H9 (cell line): ENCODE measurements around the gene BCL11B. TPM values are rescaled to one million over a fixed set of nuclear protein-coding genes. Genes with fewer than 3 reads are reported as not detected.

Experiments used
- DNase-seq: peaks from one replicate; pipeline ENCODE4 v3.0.0-alpha.2; 2017
- H2AFZ ChIP-seq: one replicate; pipeline ENCODE4 v1.6.1; 2013; ENCODE audit warnings: mild to moderate bottlenecking, low read length, control low read depth, moderate library complexity
- H2AK5ac ChIP-seq: 2 replicates; pipeline ENCODE4 v1.6.1; 2013; ENCODE audit warnings: low read length, control low read depth, mixed read lengths; ENCODE audit not compliant: insufficient read length
- H2BK120ac ChIP-seq: one replicate; pipeline ENCODE4 v1.6.1; 2013; ENCODE audit warnings: low read depth, mild to moderate bottlenecking, low read length, control low read depth, inconsistent platforms; ENCODE audit not compliant: poor library complexity, severe bottlenecking
- H2BK12ac ChIP-seq: 2 replicates; pipeline ENCODE4 v1.6.1; 2013; ENCODE audit warnings: low read length, control low read depth, mixed read lengths, low read depth; ENCODE audit not compliant: insufficient read length
- H2BK15ac ChIP-seq: 2 replicates; pipeline ENCODE4 v1.6.1; 2013; ENCODE audit warnings: low read depth, low read length, control low read depth
- H2BK20ac ChIP-seq: one replicate; pipeline ENCODE4 v1.6.1; 2013; ENCODE audit warnings: low read depth, mild to moderate bottlenecking, low read length, control low read depth, inconsistent platforms; ENCODE audit not compliant: poor library complexity, severe bottlenecking
- H2BK5ac ChIP-seq: 2 replicates; pipeline ENCODE4 v1.6.1; 2013; ENCODE audit warnings: low read length, control low read depth, mixed read lengths; ENCODE audit not compliant: insufficient read length
- H3K14ac ChIP-seq: 2 replicates; pipeline ENCODE4 v1.6.1; 2013; ENCODE audit warnings: low read length, control low read depth; ENCODE audit not compliant: insufficient read depth
- H3K18ac ChIP-seq: 2 replicates; pipeline ENCODE4 v1.6.1; 2013; ENCODE audit warnings: low read depth, mild to moderate bottlenecking, mixed read lengths, low read length, control low read depth; ENCODE audit not compliant: insufficient read length
- H3K23ac ChIP-seq: 2 replicates; pipeline ENCODE4 v1.6.1; 2013; ENCODE audit warnings: low read length, control low read depth, mixed read lengths, low read depth; ENCODE audit not compliant: insufficient read length
- H3K23me2 ChIP-seq: 2 replicates; pipeline ENCODE4 v1.6.1; 2013; ENCODE audit warnings: low read depth, mild to moderate bottlenecking, mixed read lengths, low read length, control low read depth; ENCODE audit not compliant: insufficient read length, poor library complexity, severe bottlenecking
- H3K27ac ChIP-seq: 2 replicates; pipeline ENCODE4 v1.5.1; 2013; ENCODE audit warnings: low read length, control low read depth, mixed read lengths, low read depth; ENCODE audit not compliant: insufficient read length
- H3K27me3 ChIP-seq: 2 replicates; pipeline ENCODE4 v1.6.1; 2013; ENCODE audit warnings: low read length, control low read depth, inconsistent platforms; ENCODE audit not compliant: insufficient read depth
- H3K4ac ChIP-seq: 2 replicates; pipeline ENCODE4 v1.6.1; 2013; ENCODE audit warnings: low read depth, mild to moderate bottlenecking, control low read depth, inconsistent platforms, low read length, moderate library complexity
- H3K4me1 ChIP-seq: 2 replicates; pipeline ENCODE4 v1.6.1; 2013; ENCODE audit warnings: low read length, control low read depth, inconsistent platforms; ENCODE audit not compliant: insufficient read depth
- H3K4me2 ChIP-seq: 2 replicates; pipeline ENCODE4 v1.6.1; 2013; ENCODE audit warnings: low read length, control low read depth, mixed read lengths; ENCODE audit not compliant: insufficient read length, insufficient read depth
- H3K56ac ChIP-seq: 2 replicates; pipeline ENCODE4 v1.6.1; 2013; ENCODE audit warnings: low read depth, mild to moderate bottlenecking, mixed read lengths, low read length, control low read depth; ENCODE audit not compliant: insufficient read length
- H3K79me1 ChIP-seq: 2 replicates; pipeline ENCODE4 v1.6.1; 2013; ENCODE audit warnings: low read depth, mild to moderate bottlenecking, moderate library complexity, low read length, control low read depth, inconsistent platforms; ENCODE audit not compliant: insufficient read depth, poor library complexity, severe bottlenecking
- H3K79me2 ChIP-seq: 2 replicates; pipeline ENCODE4 v1.6.1; 2013; ENCODE audit warnings: low read length, control low read depth, inconsistent platforms; ENCODE audit not compliant: insufficient read depth
- H3K9ac ChIP-seq: 2 replicates; pipeline ENCODE4 v1.6.1; 2013; ENCODE audit warnings: low read length, control low read depth, mixed read lengths; ENCODE audit not compliant: insufficient read length; ENCODE audit errors: extremely low read depth
- H3K9me3 ChIP-seq: one replicate; pipeline ENCODE4 v1.6.1; 2013; ENCODE audit warnings: low read depth, low read length, inconsistent platforms; ENCODE audit not compliant: control insufficient read depth
- H3T11ph ChIP-seq: one replicate; pipeline ENCODE4 v1.6.1; 2013; ENCODE audit warnings: mild to moderate bottlenecking, low read length, control low read depth, inconsistent platforms
- H4K20me1 ChIP-seq: one replicate; pipeline ENCODE4 v1.6.1; 2013; ENCODE audit not compliant: control insufficient read depth, insufficient read length, insufficient read depth
- H4K5ac ChIP-seq: 2 replicates; pipeline ENCODE4 v1.6.1; 2013; ENCODE audit warnings: low read depth, mild to moderate bottlenecking, mixed read lengths, low read length, control low read depth; ENCODE audit not compliant: insufficient read length
- H4K8ac ChIP-seq: replicated peaks from 2 replicates; pipeline ENCODE4 v1.6.1; 2013; ENCODE audit warnings: low read length, control low read depth, mixed read lengths, low read depth; ENCODE audit not compliant: insufficient read length
- H4K91ac ChIP-seq: 2 replicates; pipeline ENCODE4 v1.6.1; 2013; ENCODE audit warnings: low read depth, mild to moderate bottlenecking, moderate library complexity, mixed read lengths, low read length, control low read depth; ENCODE audit not compliant: insufficient read length
- H3K27ac Mint-ChIP-seq, 3 experiments: 2 replicates in 2 of 3; 3 replicates in 1 of 3; pipeline ENCODE4 v1.8.0; 2020 to 2021; ENCODE audit warnings: mixed read lengths in 3 of 3, mild to moderate bottlenecking in 1 of 3, moderate library complexity in 1 of 3
- H3K27me3 Mint-ChIP-seq: 2 replicates; pipeline ENCODE4 v1.8.0; 2021; ENCODE audit warnings: low read depth, mild to moderate bottlenecking, moderate library complexity, mixed read lengths
- H3K36me3 Mint-ChIP-seq, 3 experiments: 2 replicates in 2 of 3; 3 replicates in 1 of 3; pipeline ENCODE4 v1.8.0; 2020 to 2021; ENCODE audit warnings: low read depth in 3 of 3, mixed read lengths in 3 of 3; ENCODE audit not compliant: insufficient read depth in 1 of 3
- H3K4me1 Mint-ChIP-seq, 2 experiments: 2 replicates each; pipeline ENCODE4 v1.8.0; 2020; ENCODE audit warnings: mixed read lengths in 2 of 2
- H3K4me3 Mint-ChIP-seq, 2 experiments: 2 replicates in 1 of 2; 3 replicates in 1 of 2; pipeline ENCODE4 v1.8.0; 2020 to 2021; ENCODE audit warnings: mild to moderate bottlenecking in 2 of 2, mixed read lengths in 2 of 2, moderate library complexity in 1 of 2
- H3K9me3 Mint-ChIP-seq, 2 experiments: 2 replicates in 1 of 2; 3 replicates in 1 of 2; pipeline ENCODE4 v1.8.0; 2020; ENCODE audit warnings: mild to moderate bottlenecking in 2 of 2, mixed read lengths in 2 of 2, moderate library complexity in 1 of 2
- WGBS: extraction: QIAGEN DNeasy Blood & Tissue Kit; methylation state at CpG from one replicate; pipeline ENCODE4 v1.1.7; 2013; ENCODE audit warnings: missing lambda C conversion rate, low lambda C conversion rate, mixed read lengths; ENCODE audit not compliant: insufficient read length; ENCODE audit errors: extremely low coverage; 5-methylcytosine and 5-hydroxymethylcytosine counted together
- total RNA-seq: library from RNA; stranded (reverse); gene quantifications from 2 replicates; pipeline ENCODE4 v1.2.1, GENCODE V29; 2021
- TF ChIP-seq, protein P1 (sequence below): fragments of 200-600 bp; sonication (generic); conservative IDR thresholded peaks from 3 replicates; pipeline ENCODE4 v1.8.0; 2021; ENCODE audit warnings: antibody characterized with exemption, mild to moderate bottlenecking

BCL11B gene
- total RNA-seq, 1 experiment from 2014 or later: 4.9 TPM

DNA sequence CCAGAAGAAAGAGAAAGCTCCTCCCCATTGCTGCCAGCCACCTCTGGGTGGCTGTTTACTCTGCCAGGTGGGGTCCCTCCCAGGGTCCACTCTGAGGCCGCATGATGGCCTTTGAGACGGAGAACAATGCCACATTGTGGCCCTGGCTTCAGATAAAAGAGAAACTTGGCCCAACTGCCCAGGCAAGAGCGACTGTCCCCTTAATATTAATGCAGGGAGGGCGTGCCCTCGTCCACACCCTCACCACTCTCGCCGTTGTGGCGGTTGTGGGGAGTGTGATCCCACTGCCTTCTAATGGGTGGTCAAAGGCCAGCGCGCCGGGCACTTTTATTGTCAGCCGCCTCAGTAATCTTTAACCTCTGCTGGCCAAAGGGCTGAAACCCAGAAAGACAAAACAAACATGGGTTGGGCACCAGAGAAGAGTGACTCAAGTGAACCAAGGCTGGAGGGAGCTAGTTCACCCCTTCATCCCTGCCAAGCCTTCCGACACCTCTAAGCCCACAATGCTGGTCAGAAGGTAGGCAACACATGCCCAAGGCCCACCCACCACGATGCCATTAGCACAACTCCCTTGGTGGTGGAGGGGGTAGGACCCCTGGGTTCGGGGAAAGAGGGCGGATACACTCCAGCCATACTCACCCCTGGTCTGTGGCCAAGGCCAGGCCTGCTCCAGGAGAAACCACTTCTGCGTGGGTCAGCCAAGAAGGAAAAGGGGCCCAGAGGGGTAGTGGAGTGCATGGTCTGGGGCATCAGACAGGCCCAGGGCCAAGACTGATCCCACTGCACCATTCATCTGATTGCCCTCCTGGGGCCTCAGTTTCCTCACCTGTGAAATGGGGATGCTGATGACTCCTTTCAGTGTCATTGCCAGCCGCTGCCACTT, 44.5 kb upstream of the BCL11B start:
- H2BK12ac ChIP-seq: no peak overlapping the region
- H2BK5ac ChIP-seq: no peak overlapping the region
- H4K20me1 ChIP-seq: no peaks in the 10 kb centered on the region
- no peaks in the 10 kb centered on the region for H3K79me1 ChIP-seq
- no peaks in the 10 kb centered on the region; a peak in 1 of 7 replicates for H3K36me3 Mint-ChIP-seq
- H3K14ac ChIP-seq: no peak overlapping the region
- H3T11ph ChIP-seq: no peak overlapping the region
- no peak overlapping the region for H4K91ac ChIP-seq
- DNase-seq: no peak
- WGBS: no CpG with 5 or more reads among the region's 18 CpGs
- no peak overlapping the region for H3K56ac ChIP-seq
- H4K5ac ChIP-seq: no peak overlapping the region
- no peak overlapping the region for H3K4me2 ChIP-seq
- H3K27me3 ChIP-seq: no peaks in the 10 kb centered on the region
- H3K4me1 Mint-ChIP-seq: peaks cover 21 to 22% of the 10 kb centered on the region in 2 experiments
- H3K27ac Mint-ChIP-seq: no peak overlapping the region
- no peaks in the 10 kb centered on the region for H3K9me3 ChIP-seq
- H4K8ac ChIP-seq: no peak overlapping the region
- H2AFZ ChIP-seq: no peak overlapping the region
- H3K23ac ChIP-seq: no peak overlapping the region
- H3K4ac ChIP-seq: no peak overlapping the region
- no peak overlapping the region for H2BK20ac ChIP-seq
- no peak overlapping the region for H3K4me3 Mint-ChIP-seq
- H3K27ac ChIP-seq: no peak overlapping the region
- no peak overlapping the region for H2BK120ac ChIP-seq
- H2BK15ac ChIP-seq: no peak overlapping the region
- peaks cover 4% of the 10 kb centered on the region for H3K27me3 Mint-ChIP-seq
- TF ChIP-seq, protein P1, sequence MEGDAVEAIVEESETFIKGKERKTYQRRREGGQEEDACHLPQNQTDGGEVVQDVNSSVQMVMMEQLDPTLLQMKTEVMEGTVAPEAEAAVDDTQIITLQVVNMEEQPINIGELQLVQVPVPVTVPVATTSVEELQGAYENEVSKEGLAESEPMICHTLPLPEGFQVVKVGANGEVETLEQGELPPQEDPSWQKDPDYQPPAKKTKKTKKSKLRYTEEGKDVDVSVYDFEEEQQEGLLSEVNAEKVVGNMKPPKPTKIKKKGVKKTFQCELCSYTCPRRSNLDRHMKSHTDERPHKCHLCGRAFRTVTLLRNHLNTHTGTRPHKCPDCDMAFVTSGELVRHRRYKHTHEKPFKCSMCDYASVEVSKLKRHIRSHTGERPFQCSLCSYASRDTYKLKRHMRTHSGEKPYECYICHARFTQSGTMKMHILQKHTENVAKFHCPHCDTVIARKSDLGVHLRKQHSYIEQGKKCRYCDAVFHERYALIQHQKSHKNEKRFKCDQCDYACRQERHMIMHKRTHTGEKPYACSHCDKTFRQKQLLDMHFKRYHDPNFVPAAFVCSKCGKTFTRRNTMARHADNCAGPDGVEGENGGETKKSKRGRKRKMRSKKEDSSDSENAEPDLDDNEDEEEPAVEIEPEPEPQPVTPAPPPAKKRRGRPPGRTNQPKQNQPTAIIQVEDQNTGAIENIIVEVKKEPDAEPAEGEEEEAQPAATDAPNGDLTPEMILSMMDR: no peak
- H3K18ac ChIP-seq: no peak overlapping the region
- H3K23me2 ChIP-seq: no peaks in the 10 kb centered on the region
- no peak overlapping the region for H2AK5ac ChIP-seq
- no peaks in the 10 kb centered on the region; the same call in 1 of the 2 replicates for H3K4me1 ChIP-seq
- no peaks in the 10 kb centered on the region for H3K79me2 ChIP-seq
- H3K9me3 Mint-ChIP-seq: no peaks in the 10 kb centered on the region; a peak in 1 of 5 replicates
- no peak overlapping the region for H3K9ac ChIP-seq
